Measurements from ENCODE around the gene BMPER. TPM values are rescaled to one million over a fixed set of nuclear protein-coding genes. Genes with fewer than 3 reads are reported as not detected.
A peak's percentile ranks its signal among the peaks of the same experiment; 100 is the strongest.

BMPER gene
- total and polyA plus RNA-seq, 2 donors (not counting 1 experiment from before 2014, with no cell fraction given): 12.2 to 15.9 TPM

- TF ChIP-seq EZH2 (IDR thresholded peaks at IDR 0.05; ENCODE audit: low read length, missing control alignments) (no peak), CTCF (conservative IDR thresholded peaks at IDR 0.05 in 1 of 2, IDR thresholded peaks at IDR 0.05 in 1 of 2; ENCODE audit: low read depth in 1 of 2, low read length in 2 of 2) (no peak)
- Histone ChIP-seq H3K9ac (ENCODE audit: insufficient read depth, low read length) (no peak overlapping the region), H3K4me2 (ENCODE audit: extremely low read depth, insufficient read depth, low read length) (no peak overlapping the region), H3K4me3 (replicated peaks in 1 of 4; ENCODE audit: control extremely low read depth in 1 of 4, insufficient read depth in 1 of 4, low read depth in 3 of 4, low read length in 4 of 4) (no peak overlapping the region), H2AFZ (ENCODE audit: low read length) (no peak overlapping the region), H4K20me1 (ENCODE audit: control insufficient read depth, extremely low read depth, insufficient read depth, low read length) (no peaks in the 10 kb centered on the region), H3K9me3 (ENCODE audit: control insufficient read depth, insufficient read depth, low read depth, low read length) (no peaks in the 10 kb centered on the region), H3K27ac (ENCODE audit: insufficient read depth, low read length) (no peak overlapping the region), H3K36me3 (ENCODE audit: control insufficient read depth, insufficient read depth, low read length) (no peaks in the 10 kb centered on the region), H3K4me1 (ENCODE audit: control insufficient read depth, extremely low read depth, insufficient read depth, low read length) (peaks cover 4% of the 10 kb centered on the region), H3K79me2 (ENCODE audit: control insufficient read depth, insufficient read depth, low read length) (no peaks in the 10 kb centered on the region), H3K27me3 (ENCODE audit: control insufficient read depth, insufficient read depth, low read length) (no peaks in the 10 kb centered on the region)
- peak; percentile 57 to 68 for DNase-seq (ENCODE audit: low read depth in 2 of 2)
Observed at GRCh38 chr7:34108165-34108564, 202.8 kb downstream of the BMPER start.

- TF ChIP-seq EZH2 (IDR thresholded peaks at IDR 0.05; ENCODE audit: low read length, missing control alignments) (no peak), CTCF (conservative IDR thresholded peaks at IDR 0.05 in 1 of 2, IDR thresholded peaks at IDR 0.05 in 1 of 2; ENCODE audit: low read depth in 1 of 2, low read length in 2 of 2) (no peak)
- DNase-seq (ENCODE audit: low read depth in 2 of 2): peak in 1 of 2 donors; percentile 40
- H3K27ac ChIP-seq (ENCODE audit: insufficient read depth, low read length): no peak overlapping the region
Observed at GRCh38 chr7:34109936-34110780, 204.8 kb downstream of the BMPER start.

GRCh38 chr7:34111031-34111430, 205.7 kb downstream of the BMPER start:
- DNase-seq (ENCODE audit: low read depth in 2 of 2): no peak
- no peak for TF ChIP-seq CTCF (conservative IDR thresholded peaks at IDR 0.05 in 1 of 2, IDR thresholded peaks at IDR 0.05 in 1 of 2; ENCODE audit: low read depth in 1 of 2, low read length in 2 of 2)
- TF ChIP-seq EZH2 (IDR thresholded peaks at IDR 0.05; ENCODE audit: low read length, missing control alignments): no peak

More at GRCh38 chr7:34109936-34110780, 204.8 kb downstream of the BMPER start:
- H2AFZ ChIP-seq (ENCODE audit: low read length): no peak overlapping the region
- no peak overlapping the region for H3K4me2 ChIP-seq (ENCODE audit: extremely low read depth, insufficient read depth, low read length)
- no peaks in the 10 kb centered on the region for H3K79me2 ChIP-seq (ENCODE audit: control insufficient read depth, insufficient read depth, low read length)
- no peaks in the 10 kb centered on the region for H3K27me3 ChIP-seq (ENCODE audit: control insufficient read depth, insufficient read depth, low read length)
- H4K20me1 ChIP-seq (ENCODE audit: control insufficient read depth, extremely low read depth, insufficient read depth, low read length): no peaks in the 10 kb centered on the region
- no peaks in the 10 kb centered on the region for H3K36me3 ChIP-seq (ENCODE audit: control insufficient read depth, insufficient read depth, low read length)
- no peak overlapping the region for H3K9ac ChIP-seq (ENCODE audit: insufficient read depth, low read length)
- H3K4me3 ChIP-seq (replicated peaks in 1 of 4; ENCODE audit: control extremely low read depth in 1 of 4, insufficient read depth in 1 of 4, low read depth in 3 of 4, low read length in 4 of 4): no peak overlapping the region
- H3K4me1 ChIP-seq (ENCODE audit: control insufficient read depth, extremely low read depth, insufficient read depth, low read length): peaks cover 4% of the 10 kb centered on the region
- H3K9me3 ChIP-seq (ENCODE audit: control insufficient read depth, insufficient read depth, low read depth, low read length): no peaks in the 10 kb centered on the region

More at GRCh38 chr7:34111031-34111430, 205.7 kb downstream of the BMPER start:
- Histone ChIP-seq H3K27me3 (ENCODE audit: control insufficient read depth, insufficient read depth, low read length) (no peaks in the 10 kb centered on the region), H3K27ac (ENCODE audit: insufficient read depth, low read length) (no peak overlapping the region), H3K9me3 (ENCODE audit: control insufficient read depth, insufficient read depth, low read depth, low read length) (no peaks in the 10 kb centered on the region), H3K36me3 (ENCODE audit: control insufficient read depth, insufficient read depth, low read length) (no peaks in the 10 kb centered on the region), H3K79me2 (ENCODE audit: control insufficient read depth, insufficient read depth, low read length) (no peaks in the 10 kb centered on the region), H3K4me3 (replicated peaks in 1 of 4; ENCODE audit: control extremely low read depth in 1 of 4, insufficient read depth in 1 of 4, low read depth in 3 of 4, low read length in 4 of 4) (no peak overlapping the region), H3K4me1 (ENCODE audit: control insufficient read depth, extremely low read depth, insufficient read depth, low read length) (peaks cover 4% of the 10 kb centered on the region), H4K20me1 (ENCODE audit: control insufficient read depth, extremely low read depth, insufficient read depth, low read length) (no peaks in the 10 kb centered on the region), H3K4me2 (ENCODE audit: extremely low read depth, insufficient read depth, low read length) (no peak overlapping the region), H2AFZ (ENCODE audit: low read length) (no peak overlapping the region), H3K9ac (ENCODE audit: insufficient read depth, low read length) (no peak overlapping the region)
